ENCODE results near the gene NCAM1.
"Not testable (repeated sequence)": the region's sequence is repeated elsewhere in the genome, so short reads cannot be mapped to it uniquely, and the experiment has no call there.

The NCAM1 gene

GRCh38 chr11:113277907-113278306, 316.7 kb downstream of the NCAM1 start:
- DNase-seq (ENCODE audit: low spot score) = no peak

- no peak for DNase-seq (ENCODE audit: low spot score)
These were observed 317.3 kb downstream of the NCAM1 start for GRCh38 chr11:113278481-113278880.

GRCh38 chr11:113278925-113279324, 317.7 kb downstream of the NCAM1 start:
- DNase-seq (ENCODE audit: low spot score) = no peak

GRCh38 chr11:113279591-113279990, 318.4 kb downstream of the NCAM1 start:
- DNase-seq (ENCODE audit: low spot score) = no peak

- no peak for DNase-seq (ENCODE audit: low spot score)
These were observed 320.0 kb downstream of the NCAM1 start for GRCh38 chr11:113281052-113281725.

- DNase-seq (ENCODE audit: low spot score) = no peak
These were observed 321.7 kb downstream of the NCAM1 start for GRCh38 chr11:113282898-113283437.

- DNase-seq (ENCODE audit: low spot score) = no peak
These were observed 322.7 kb downstream of the NCAM1 start for GRCh38 chr11:113283881-113284280.

- DNase-seq (ENCODE audit: low spot score) = no peak
These were observed 324.8 kb downstream of the NCAM1 start for GRCh38 chr11:113286009-113286408.

- no peak for DNase-seq (ENCODE audit: low spot score)
These were observed 325.6 kb downstream of the NCAM1 start for GRCh38 chr11:113286509-113287497.

GRCh38 chr11:113287801-113288200, 326.6 kb downstream of the NCAM1 start:
- no peak for DNase-seq (ENCODE audit: low spot score)

GRCh38 chr11:113288286-113288863, 327.2 kb downstream of the NCAM1 start:
- DNase-seq (ENCODE audit: low spot score) = no peak

- peak; percentile 76 for DNase-seq (ENCODE audit: low spot score)
These were observed 328.4 kb downstream of the NCAM1 start for GRCh38 chr11:113289431-113290187.

GRCh38 chr11:113293936-113294335, 332.7 kb downstream of the NCAM1 start:
- DNase-seq (ENCODE audit: low spot score) = no peak

GRCh38 chr11:113295993-113296392, 334.8 kb downstream of the NCAM1 start:
- no peak for DNase-seq (ENCODE audit: low spot score)

GRCh38 chr11:113296447-113297205, 335.4 kb downstream of the NCAM1 start:
- DNase-seq (ENCODE audit: low spot score) = no peak

- DNase-seq (ENCODE audit: low spot score) = not testable (repeated sequence)
These were observed 337.3 kb downstream of the NCAM1 start for GRCh38 chr11:113298496-113298895.

- no peak for DNase-seq (ENCODE audit: low spot score)
These were observed 343.7 kb downstream of the NCAM1 start for GRCh38 chr11:113304916-113305315.

GRCh38 chr11:113305440-113306336, 344.5 kb downstream of the NCAM1 start:
- peak; percentile 72 for DNase-seq (ENCODE audit: low spot score)

GRCh38 chr11:113308601-113309000, 347.4 kb downstream of the NCAM1 start:
- DNase-seq (ENCODE audit: low spot score) = no peak

GRCh38 chr11:113311536-113311935, 350.3 kb downstream of the NCAM1 start:
- DNase-seq (ENCODE audit: low spot score) = no peak
